H1 (cell line): ENCODE results near the gene LITAFD. TPM values are rescaled to one million over a fixed set of nuclear protein-coding genes. Genes with fewer than 3 reads are reported as not detected.

Experiments used
- CTCF ChIA-PET: fragments of 300-600 bp; sonication (Branson Sonifier 250); formaldehyde crosslinking; loops from one replicate; lab custom pipeline; 2021; ENCODE audit not compliant: partially characterized antibody; lab: Charles Lee
- POLR2A ChIA-PET: fragments of 300-600 bp; sonication (Branson Sonifier 250); formaldehyde crosslinking; loops from one replicate; lab custom pipeline; 2021; ENCODE audit warnings: inconsistent platforms; ENCODE audit not compliant: partially characterized antibody; lab: Charles Lee
- DNase-seq, 2 experiments: peaks; one replicate each; pipeline versions ENCODE4 v3.0.0 to v3.0.0-alpha.2; 2010 to 2022; ENCODE audit warnings: low spot score in 2 of 2, low read depth in 1 of 2, mixed read lengths in 1 of 2
- FAIRE-seq: peaks from 2 replicates; lab custom pipeline; 2011; peaks lifted over from hg19 to GRCh38; lab: Jason Lieb, UNC
- H2AFZ ChIP-seq: 2 replicates; pipeline ENCODE4 v1.8.1; 2012; ENCODE audit warnings: low read length, inconsistent platforms
- H2AK5ac ChIP-seq: 2 replicates; pipeline ENCODE4 v1.6.1; 2013; ENCODE audit warnings: low read depth, low read length
- H2BK120ac ChIP-seq: replicated peaks from 2 replicates; pipeline ENCODE3; 2013; ENCODE audit warnings: low read depth, low read length, inconsistent platforms
- H2BK12ac ChIP-seq: 2 replicates; pipeline ENCODE4 v1.6.1; 2013; ENCODE audit warnings: low read depth, low read length
- H2BK15ac ChIP-seq: 2 replicates; pipeline ENCODE4 v1.6.1; 2013; ENCODE audit warnings: low read length
- H2BK20ac ChIP-seq: 2 replicates; pipeline ENCODE4 v1.6.1; 2013; ENCODE audit warnings: low read length
- H2BK5ac ChIP-seq: 2 replicates; pipeline ENCODE4 v1.6.1; 2013; ENCODE audit warnings: low read depth, low read length
- H3K14ac ChIP-seq: 2 replicates; pipeline ENCODE4 v1.6.1; 2013; ENCODE audit warnings: inconsistent platforms; ENCODE audit not compliant: insufficient read length
- H3K18ac ChIP-seq: 2 replicates; pipeline ENCODE4 v1.6.1; 2013; ENCODE audit warnings: low read length; ENCODE audit errors: extremely low read depth
- H3K23ac ChIP-seq: 2 replicates; pipeline ENCODE4 v1.6.1; 2013; ENCODE audit warnings: inconsistent platforms; ENCODE audit not compliant: insufficient read length
- H3K23me2 ChIP-seq: 2 replicates; pipeline ENCODE4 v1.6.1; 2013; ENCODE audit warnings: low read depth, low read length
- H3K27ac ChIP-seq: 2 replicates; pipeline ENCODE4 v1.6.1; 2011; ENCODE audit warnings: low read depth, low read length, inconsistent platforms
- H3K27me3 ChIP-seq, 4 experiments: replicated peaks in 1 of 4; 1 replicate in 1 of 4; 2 replicates in 3 of 4; pipeline versions ENCODE4 v1.6.1 to v1.8.1; 2011 to 2013; ENCODE audit warnings: low read length in 3 of 4, mild to moderate bottlenecking in 3 of 4, inconsistent platforms in 2 of 4, mixed read lengths in 2 of 4, moderate library complexity in 1 of 4; ENCODE audit not compliant: control insufficient read depth in 3 of 4, insufficient read depth in 3 of 4; ENCODE audit errors: extremely low read depth in 1 of 4
- H3K36me3 ChIP-seq, 4 experiments: 2 replicates each; pipeline versions ENCODE4 v1.6.1 to v1.8.1; 2011 to 2013; ENCODE audit warnings: mild to moderate bottlenecking in 4 of 4, low read length in 3 of 4, moderate library complexity in 2 of 4, control low read depth in 1 of 4, inconsistent platforms in 1 of 4; ENCODE audit not compliant: insufficient read depth in 4 of 4, control insufficient read depth in 2 of 4
- H3K4ac ChIP-seq: replicated peaks from 2 replicates; pipeline ENCODE3; 2013; ENCODE audit warnings: low read length, low read depth, mixed read lengths, inconsistent platforms; ENCODE audit not compliant: insufficient read length
- H3K4me1 ChIP-seq, 4 experiments: replicated peaks in 1 of 4; 1 replicate in 1 of 4; 2 replicates in 3 of 4; pipeline versions ENCODE4 v1.6.1 to v1.8.1; 2011 to 2013; ENCODE audit warnings: low read length in 3 of 4, inconsistent platforms in 2 of 4, mixed read lengths in 1 of 4; ENCODE audit not compliant: insufficient read depth in 4 of 4, control insufficient read depth in 3 of 4
- H3K4me2 ChIP-seq, 2 experiments: 2 replicates each; pipeline versions ENCODE4 v1.6.1 to v1.8.1; 2011 to 2013; ENCODE audit warnings: low read depth in 2 of 2, low read length in 2 of 2, control low read depth in 1 of 2, inconsistent platforms in 1 of 2, mild to moderate bottlenecking in 1 of 2; ENCODE audit not compliant: insufficient read depth in 1 of 2
- H3K4me3 ChIP-seq, 4 experiments: fragments of 200-600, 300-600 bp in 1 of 4; sonication (generic), shearing (Covaris generic), sonication (Bioruptor Twin) in 1 of 4; 2 replicates each; pipeline versions ENCODE4 v1.5.1 to v1.8.1; 2011 to 2016; ENCODE audit warnings: low read length in 4 of 4, low read depth in 3 of 4, control low read depth in 2 of 4, inconsistent platforms in 2 of 4, mild to moderate bottlenecking in 2 of 4, mixed read lengths in 1 of 4, moderate library complexity in 1 of 4; ENCODE audit not compliant: insufficient read depth in 2 of 4; ENCODE audit errors: extremely low read depth in 1 of 4
- H3K56ac ChIP-seq: replicated peaks from 2 replicates; pipeline ENCODE3; 2013; ENCODE audit warnings: low read depth, mild to moderate bottlenecking, mixed read lengths, low read length, inconsistent platforms; ENCODE audit not compliant: insufficient read length
- H3K79me1 ChIP-seq: 2 replicates; pipeline ENCODE4 v1.6.1; 2013; ENCODE audit warnings: low read depth, low read length, control low read depth
- H3K79me2 ChIP-seq, 2 experiments: 2 replicates each; pipeline versions ENCODE4 v1.6.1 to v1.8.1; 2012 to 2013; ENCODE audit warnings: low read length in 2 of 2, mild to moderate bottlenecking in 2 of 2, inconsistent platforms in 1 of 2; ENCODE audit not compliant: insufficient read depth in 2 of 2, control insufficient read depth in 1 of 2
- H3K9ac ChIP-seq, 4 experiments: replicated peaks in 1 of 4; 1 replicate in 1 of 4; 2 replicates in 3 of 4; pipeline versions ENCODE4 v1.6.1 to v1.8.1; 2011 to 2013; ENCODE audit warnings: low read depth in 3 of 4, low read length in 3 of 4, control low read depth in 2 of 4, mild to moderate bottlenecking in 2 of 4, moderate library complexity in 2 of 4, inconsistent platforms in 1 of 4; ENCODE audit errors: extremely low read depth in 1 of 4
- H3K9me3 ChIP-seq, 2 experiments: 2 replicates each; pipeline versions ENCODE4 v1.6.1 to v1.8.1; 2012 to 2013; ENCODE audit warnings: mild to moderate bottlenecking in 2 of 2, moderate library complexity in 2 of 2, control low read depth in 1 of 2, inconsistent platforms in 1 of 2, low read depth in 1 of 2, low read length in 1 of 2, mixed read lengths in 1 of 2; ENCODE audit not compliant: insufficient read depth in 2 of 2
- H4K20me1 ChIP-seq, 2 experiments: replicated peaks in 1 of 2; 2 replicates each; pipeline versions ENCODE3 to v1.8.1; 2011 to 2013; ENCODE audit warnings: inconsistent platforms in 2 of 2, low read length in 2 of 2, mild to moderate bottlenecking in 1 of 2; ENCODE audit not compliant: insufficient read depth in 2 of 2, control insufficient read depth in 1 of 2
- H4K5ac ChIP-seq: 2 replicates; pipeline ENCODE4 v1.6.1; 2013; ENCODE audit warnings: low read length, low read depth, mixed read lengths, inconsistent platforms; ENCODE audit not compliant: insufficient read length
- H4K8ac ChIP-seq: 2 replicates; pipeline ENCODE4 v1.8.0; 2013; ENCODE audit warnings: mild to moderate bottlenecking, moderate library complexity, low read length, inconsistent platforms; ENCODE audit not compliant: insufficient read depth; ENCODE audit errors: extremely low read depth
- H4K91ac ChIP-seq: replicated peaks from 2 replicates; pipeline ENCODE3; 2013; ENCODE audit warnings: low read length, mixed read lengths, inconsistent platforms; ENCODE audit not compliant: insufficient read length
- ATF3 ChIP-seq: IDR thresholded peaks from 2 replicates; pipeline ENCODE4 v1.6.1; 2011; ENCODE audit warnings: low read depth, mild to moderate bottlenecking, low read length; ENCODE audit not compliant: insufficient read depth
- GTF2F1 ChIP-seq: IDR thresholded peaks from 2 replicates; pipeline ENCODE4 v1.6.1; 2012; ENCODE audit warnings: low read depth, low read length, improper control_type of control experiment, borderline replicate concordance
- HDAC6 ChIP-seq: IDR thresholded peaks from one replicate; pipeline ENCODE4 v1.7.1; 2012; ENCODE audit warnings: low read depth, mild to moderate bottlenecking, inconsistent platforms, low read length, moderate library complexity
- KDM5A ChIP-seq: fragments of 200-600 bp; IDR thresholded peaks from 2 replicates; pipeline ENCODE4 v1.7.1; 2012; ENCODE audit warnings: mild to moderate bottlenecking, low read length, inconsistent platforms, mixed read lengths
- TEAD4 ChIP-seq: IDR thresholded peaks from 2 replicates; pipeline ENCODE4 v1.6.1; 2012; ENCODE audit warnings: low read depth, low read length, inconsistent platforms, mixed read lengths
- WGBS, 2 experiments: shearing (Covaris generic) in 1 of 2; methylation state at CpG; one replicate each; pipeline versions ENCODE4 v1.1.6 to v1.1.7; 2013 to 2015; ENCODE audit warnings: low lambda C conversion rate in 2 of 2, mixed read lengths in 2 of 2, inconsistent platforms in 1 of 2, low coverage in 1 of 2, missing lambda C conversion rate in 1 of 2; ENCODE audit not compliant: insufficient replicate concordance in 2 of 2, insufficient coverage in 1 of 2, insufficient read length in 1 of 2; ENCODE audit errors: extremely low coverage in 1 of 2, missing lambda C conversion rate in 1 of 2; 5-methylcytosine and 5-hydroxymethylcytosine counted together
- polyA plus RNA-seq, 7 experiments: library from polyadenylated mRNA; depleted of rRNA in 3 of 7; stranded (reverse) in 5 of 7; unstranded in 2 of 7; fragments of >200 nt in 5 of 7; fragments of 200-250 nt in 2 of 7; gene quantifications; 1 replicate in 5 of 7; 2 replicates in 1 of 7; 4 replicates in 1 of 7; pipeline versions ENCODE4 v1.2.1 to v1.2.3, GENCODE V29; 2011 to 2013; ENCODE audit warnings: missing spikeins in 2 of 7, mixed read lengths in 2 of 7
- total RNA-seq: library from RNA; stranded (reverse); fragmentation: NEBNext Ultra II Directional; extraction: Animal tissue kit (Norgen Biotek cat#: 25700); gene quantifications from 2 replicates; pipeline ENCODE4 v1.2.1, GENCODE V29; 2021

Gene LITAFD
- total and polyA plus RNA-seq, 2 of the 8 experiments (the other 6 are each of a cell fraction or from before 2014, with no cell fraction given), result not detected

DNA sequence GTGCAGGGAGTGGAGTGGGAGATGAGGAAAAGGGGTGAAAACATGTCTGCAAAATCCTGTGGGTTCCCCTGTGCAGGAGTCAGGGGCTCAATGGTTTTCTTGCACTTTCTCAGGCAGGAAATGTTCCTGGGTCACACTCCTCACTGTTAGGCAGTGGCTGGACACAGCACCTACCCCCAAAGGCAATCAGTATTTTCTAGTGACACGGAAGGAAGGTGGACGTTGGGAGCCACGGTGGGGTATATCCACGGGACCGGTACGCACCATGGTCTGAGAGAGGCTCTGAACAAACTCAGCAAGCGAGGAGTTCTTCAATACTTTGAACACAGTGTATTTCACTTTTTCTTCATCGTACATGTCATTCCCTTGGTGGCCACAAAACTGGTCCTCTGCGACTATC lies 20.9 kb downstream of the LITAFD start:
- H3K9ac ChIP-seq, result no peak overlapping the region
- H2BK5ac ChIP-seq, result no peak overlapping the region
- H3K23ac ChIP-seq, result no peak overlapping the region
- no peak overlapping the region for H4K5ac ChIP-seq
- no peak for FAIRE-seq
- 97% methylated on average over 9 of the region's 9 CpGs; no CpG with 5 or more reads in 1 of the 2 experiments for WGBS, 2 experiments
- no peak overlapping the region for H4K8ac ChIP-seq
- no peak overlapping the region for H3K4ac ChIP-seq
- CTCF ChIA-PET, result interaction anchor here (1.0 to 1.4 kb wide), 2 partner anchors 12 to 232 kb away, joined by 4 read pairs; no protein-coding TSS in a partner anchor
- H3K14ac ChIP-seq, result no peak overlapping the region
- no peaks in the 10 kb centered on the region for H3K79me2 ChIP-seq
- no peak overlapping the region for H2AFZ ChIP-seq
- POLR2A ChIA-PET, result no interaction called here
- peaks cover 9% of the 10 kb centered on the region in 2 experiments for H4K20me1 ChIP-seq
- H3K4me3 ChIP-seq, result no peak overlapping the region
- H3K27ac ChIP-seq, result no peak overlapping the region
- H3K79me1 ChIP-seq, result no peaks in the 10 kb centered on the region; the same call in 1 of the 2 replicates
- H3K36me3 ChIP-seq, result peaks cover 41 to 92% (median 73%) of the 10 kb centered on the region in 4 experiments
- H2AK5ac ChIP-seq, result no peak overlapping the region
- H3K23me2 ChIP-seq, result no peaks in the 10 kb centered on the region
- TF ChIP-seq ATF3 (no peak), GTF2F1 (no peak), TEAD4 (no peak), KDM5A (no peak), HDAC6 (no peak)
- no peak overlapping the region for H3K18ac ChIP-seq
- no peaks in the 10 kb centered on the region; a peak in 2 of 7 replicates for H3K4me1 ChIP-seq
- H3K9me3 ChIP-seq, result no peaks in the 10 kb centered on the region
- DNase-seq, result no peak
- no peak overlapping the region for H3K4me2 ChIP-seq
- no peak overlapping the region for H4K91ac ChIP-seq
- no peak overlapping the region for H2BK12ac ChIP-seq
- H3K27me3 ChIP-seq, result no peaks in the 10 kb centered on the region
- H2BK15ac ChIP-seq, result no peak overlapping the region
- no peak overlapping the region for H2BK20ac ChIP-seq
- H2BK120ac ChIP-seq, result no peak overlapping the region
- no peak overlapping the region for H3K56ac ChIP-seq
